GM06990 (cell line): ENCODE data around the gene NYAP2.

ENCODE experiments used
- DNase-seq: peaks from one replicate; pipeline ENCODE4 v3.0.0-alpha.2; 2011; ENCODE audit not compliant: insufficient read length; ENCODE audit errors: extremely low read depth
- H3K27me3 ChIP-seq: replicated peaks from 2 replicates; pipeline ENCODE4 v1.6.0; 2011; ENCODE audit warnings: low read length; ENCODE audit not compliant: control insufficient read depth, insufficient read depth
- H3K36me3 ChIP-seq: 2 replicates; pipeline ENCODE4 v1.5.1; 2011; ENCODE audit warnings: low read length; ENCODE audit not compliant: control insufficient read depth, insufficient read depth
- H3K4me3 ChIP-seq: replicated peaks from 2 replicates; pipeline ENCODE4 v1.5.1; 2011; ENCODE audit warnings: low read depth, mild to moderate bottlenecking, control low read depth, low read length
- CTCF ChIP-seq: IDR thresholded peaks from 2 replicates; pipeline ENCODE4 v1.5.1; 2011; ENCODE audit warnings: low read length, control low read depth, mild to moderate bottlenecking, inconsistent platforms; ENCODE audit not compliant: insufficient read depth, poor library complexity, severe bottlenecking

Gene NYAP2

GRCh38 chr2:225600865-225601264 lies 201.4 kb downstream of the NYAP2 start:
- Histone ChIP-seq H3K4me3 (no peak overlapping the region), H3K36me3 (no peaks in the 10 kb centered on the region), H3K27me3 (no peaks in the 10 kb centered on the region)
- TF ChIP-seq CTCF: no peak
- DNase-seq: no peak

DNA sequence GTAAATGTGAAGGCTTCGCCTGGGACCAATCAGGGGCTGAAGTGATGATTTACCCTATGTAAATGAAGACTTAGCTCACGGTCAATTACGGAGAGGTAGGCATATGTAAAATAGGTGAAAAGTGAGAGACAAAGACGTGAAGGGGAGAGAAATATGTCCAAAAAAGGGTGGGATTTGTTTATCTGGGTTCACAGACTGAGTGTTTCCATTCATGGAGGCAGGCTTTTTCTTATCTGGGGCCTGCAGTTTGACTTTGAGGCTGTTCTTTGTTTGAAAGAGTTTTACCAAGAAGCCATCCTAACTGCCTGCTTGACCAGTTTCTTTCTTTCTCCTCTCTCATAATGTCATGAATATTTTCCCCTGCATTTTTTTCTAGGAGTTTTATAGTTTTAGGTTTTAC lies 202.7 kb downstream of the NYAP2 start:
- DNase-seq: no peak
- Histone ChIP-seq H3K27me3 (no peaks in the 10 kb centered on the region), H3K36me3 (no peaks in the 10 kb centered on the region), H3K4me3 (no peak overlapping the region)
- no peak for TF ChIP-seq CTCF

DNA sequence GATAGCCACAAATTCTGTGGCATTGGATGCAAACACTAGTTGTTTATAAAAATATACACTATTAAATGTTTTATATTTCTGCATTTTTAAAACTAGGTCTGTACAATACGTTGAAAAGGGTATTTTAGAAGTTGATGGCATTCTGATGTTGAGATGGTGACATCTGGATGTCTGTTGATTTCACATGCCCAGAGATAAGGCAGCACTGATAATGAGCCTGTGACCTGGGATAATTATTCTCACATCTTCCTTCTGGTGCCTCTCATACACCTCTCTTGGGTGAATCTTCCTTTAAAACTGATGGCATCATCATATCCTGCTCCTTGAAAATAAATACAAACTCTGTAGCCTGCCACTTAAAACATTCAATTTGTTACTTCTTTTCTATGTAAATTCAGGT lies 208.6 kb downstream of the NYAP2 start:
- Histone ChIP-seq H3K4me3 (no peak overlapping the region), H3K36me3 (no peaks in the 10 kb centered on the region), H3K27me3 (no peaks in the 10 kb centered on the region)
- no peak for TF ChIP-seq CTCF
- no peak for DNase-seq

GRCh38 chr2:225612636-225613035 lies 213.1 kb downstream of the NYAP2 start:
- no peak for TF ChIP-seq CTCF
- Histone ChIP-seq H3K27me3 (no peaks in the 10 kb centered on the region), H3K4me3 (no peak overlapping the region), H3K36me3 (no peaks in the 10 kb centered on the region)
- DNase-seq: no peak

- TF ChIP-seq CTCF: no peak
- Histone ChIP-seq H3K4me3 (no peak overlapping the region), H3K36me3 (no peaks in the 10 kb centered on the region), H3K27me3 (no peaks in the 10 kb centered on the region)
- no peak for DNase-seq
Observed at GRCh38 chr2:225614915-225615314, 215.4 kb downstream of the NYAP2 start.

DNA sequence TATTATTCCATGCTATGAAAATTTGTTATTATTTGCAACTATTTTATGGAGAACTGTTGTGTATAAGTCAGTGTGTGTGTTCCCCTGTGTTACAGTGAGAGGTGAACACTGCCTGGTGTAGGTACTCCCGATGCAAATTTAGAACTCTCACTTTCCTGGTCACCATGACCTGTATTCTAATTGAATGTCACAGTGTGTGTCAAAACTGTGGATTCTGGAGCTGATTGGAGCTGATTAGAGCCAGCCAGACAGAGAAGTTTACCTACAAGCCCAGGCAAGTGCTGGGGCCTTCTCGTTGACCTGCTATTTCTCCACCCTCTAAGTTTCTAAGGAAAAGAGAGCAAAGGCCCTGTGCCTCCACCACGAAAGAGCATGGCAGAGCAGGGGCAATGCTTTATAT lies 216.0 kb downstream of the NYAP2 start:
- H3K27me3 ChIP-seq: no peaks in the 10 kb centered on the region
- no peaks in the 10 kb centered on the region for H3K36me3 ChIP-seq
- H3K4me3 ChIP-seq: no peak overlapping the region
- DNase-seq: no peak
- no peak for TF ChIP-seq CTCF
